GM18951 (cell line): Measurements from ENCODE around the gene CNGA3.

Experiments
- POLR2A ChIP-seq: IDR thresholded peaks from 4 replicates; pipeline ENCODE4 v1.6.1; 2011; ENCODE audit warnings: mild to moderate bottlenecking; ENCODE audit not compliant: insufficient read length, insufficient read depth; ENCODE audit errors: extremely low read depth
- in situ Hi-C: fragments of 300-500 bp; cut with MboI; formaldehyde crosslinking; loops from one replicate; pipeline ENCODE4 v1.12.0; 2022; ENCODE audit warnings: low sequenced_read_pairs, mixed read lengths, inconsistent platforms; ENCODE audit not compliant: unreplicated experiment

The CNGA3 gene

DNA sequence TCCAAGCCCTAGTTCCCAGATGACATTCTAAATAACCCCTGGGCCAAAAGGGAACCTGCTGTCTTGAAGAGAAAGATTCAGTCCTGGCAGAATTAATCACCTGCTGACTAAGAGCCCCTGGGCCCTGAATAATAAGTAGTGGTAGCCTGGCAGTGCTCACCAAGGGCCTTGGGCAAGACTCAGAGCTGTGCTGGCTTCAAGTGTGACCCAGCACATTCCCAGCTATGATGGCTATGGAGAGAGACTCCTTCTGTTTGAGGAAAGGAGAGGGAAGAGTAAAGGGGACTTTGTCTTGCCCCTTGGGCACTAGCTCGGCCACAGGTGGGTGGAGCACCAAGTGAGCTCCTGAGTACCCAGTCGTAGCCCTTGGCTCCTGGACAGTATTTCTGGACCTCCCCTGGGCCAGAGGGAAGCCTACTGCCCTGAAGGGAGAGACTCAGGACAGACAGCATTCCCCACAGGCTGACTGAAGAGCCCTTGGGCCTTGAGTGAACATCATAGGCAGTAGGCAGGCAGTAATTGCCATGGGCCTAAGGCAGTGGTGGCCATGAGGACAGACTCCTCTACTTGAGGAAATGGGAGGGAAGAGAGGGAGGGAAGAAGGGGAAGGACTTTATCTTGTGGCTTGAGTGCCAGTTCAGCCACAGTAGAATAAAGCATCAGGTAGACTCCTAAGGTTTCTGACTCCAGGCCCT lies 58.4 kb downstream of the CNGA3 start:
- in situ Hi-C loops = loop anchor here (25.0 kb wide), 1 partner anchor 433 kb away; no protein-coding TSS in a partner anchor
- TF ChIP-seq POLR2A = no peak

- no peak for TF ChIP-seq POLR2A
- in situ Hi-C loops = loop anchor here (25.0 kb wide), 1 partner anchor 432 kb away; no protein-coding TSS in a partner anchor
Measured at GRCh38 chr2:98405301-98405700, 59.0 kb downstream of the CNGA3 start.

DNA sequence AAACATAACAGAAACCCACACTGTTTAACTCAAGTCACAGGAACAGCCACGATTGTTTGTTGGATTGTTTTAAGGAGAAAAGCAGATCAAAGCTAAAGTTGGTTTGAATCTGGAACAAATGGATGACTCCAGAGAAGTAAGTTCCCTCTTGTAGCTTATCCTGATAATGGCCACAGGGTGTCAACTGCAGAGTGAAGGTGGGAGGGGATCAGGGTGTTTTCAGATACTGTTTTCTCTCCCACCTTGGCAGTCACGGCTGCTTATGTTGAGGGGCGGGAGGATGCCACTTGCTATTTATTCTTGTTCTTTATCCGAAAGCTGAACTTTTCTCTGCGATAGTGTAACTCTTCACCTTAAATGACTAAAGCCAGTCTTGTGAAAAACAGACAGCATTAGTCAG lies 61.9 kb downstream of the CNGA3 start:
- in situ Hi-C loops = loop anchor here (25.0 kb wide), 1 partner anchor 429 kb away; no protein-coding TSS in a partner anchor
- TF ChIP-seq POLR2A = no peak

- no peak for TF ChIP-seq POLR2A
- in situ Hi-C loops = loop anchor here (10.0 to 25.0 kb wide), 2 partner anchors 192 to 424 kb away; partner anchors contain the start of genes COA5 and UNC50
Measured at GRCh38 chr2:98412751-98413458, 66.6 kb downstream of the CNGA3 start.

DNA sequence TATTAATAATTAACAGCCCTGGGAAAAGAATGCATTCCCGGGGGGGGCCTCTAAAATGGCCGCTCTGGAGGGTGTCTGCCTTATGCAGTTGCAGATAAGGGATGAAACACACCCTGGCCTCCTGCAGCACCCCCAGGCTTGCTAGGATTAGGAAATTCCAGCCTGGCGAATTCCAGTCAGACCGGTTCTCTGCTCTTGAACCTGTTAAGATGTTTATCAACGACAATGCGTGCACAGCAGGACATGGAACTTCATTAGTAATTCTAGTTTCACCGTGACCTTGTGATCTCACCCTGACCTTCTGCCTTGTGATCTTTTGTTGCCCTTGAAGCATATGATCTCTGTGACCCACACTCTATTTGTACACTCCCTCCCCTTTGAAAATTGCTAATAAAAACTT lies 68.0 kb downstream of the CNGA3 start:
- in situ Hi-C loops = loop anchor here (10.0 to 25.0 kb wide), 2 partner anchors 191 to 423 kb away; partner anchors contain the start of genes COA5 and UNC50

DNA sequence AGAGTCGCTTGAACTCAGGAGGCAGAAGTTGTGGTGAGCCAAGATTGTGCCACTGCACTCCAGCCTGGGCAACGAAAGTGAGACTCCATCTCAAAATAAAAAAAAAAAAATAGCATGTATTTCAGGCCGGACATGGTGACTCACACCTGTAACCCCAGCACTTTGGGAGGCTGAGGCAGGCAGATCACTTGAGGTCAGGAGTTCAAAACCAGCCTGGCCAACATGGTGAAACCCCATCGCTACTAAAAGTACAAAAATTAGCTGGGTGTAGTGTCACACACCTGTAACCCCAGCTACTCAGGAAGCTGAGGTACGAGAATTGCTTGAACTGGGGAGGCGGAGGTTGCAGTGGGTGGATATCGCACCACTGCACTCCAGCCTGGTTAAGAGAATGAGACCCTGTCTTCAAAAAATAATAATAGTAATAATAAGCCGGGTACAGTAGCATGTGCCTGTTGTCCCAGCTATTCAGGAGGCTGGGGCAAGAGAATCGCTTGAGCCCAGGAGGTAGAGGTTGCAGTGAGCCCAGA lies 69.5 kb downstream of the CNGA3 start:
- in situ Hi-C loops = loop anchor here (10.0 to 25.0 kb wide), 2 partner anchors 189 to 422 kb away; partner anchors contain the start of genes COA5 and UNC50

GRCh38 chr2:98416383-98417159 lies 70.3 kb downstream of the CNGA3 start:
- no peak for TF ChIP-seq POLR2A
- in situ Hi-C loops = loop anchor here (10.0 to 25.0 kb wide), 2 partner anchors 188 to 421 kb away; partner anchors contain the start of genes COA5 and UNC50

DNA sequence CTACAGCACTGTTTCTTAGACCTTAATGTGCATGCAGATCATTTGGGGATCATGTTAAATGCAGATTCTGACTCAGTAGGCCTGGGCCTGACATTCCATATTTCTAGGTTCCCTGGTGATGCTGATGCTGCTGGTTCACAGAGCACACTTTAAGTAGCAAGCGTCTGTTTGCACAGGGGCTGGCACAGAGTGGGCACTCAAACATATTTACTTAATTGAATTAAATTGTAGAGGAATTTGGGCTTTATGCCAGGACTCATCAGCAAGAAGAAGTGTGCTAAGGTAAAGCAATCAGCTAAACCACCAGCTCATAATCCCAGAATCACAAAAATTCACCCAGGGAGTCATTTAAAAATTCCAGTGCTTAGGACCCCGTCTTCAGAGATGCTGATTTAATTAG lies 73.3 kb downstream of the CNGA3 start:
- TF ChIP-seq POLR2A = no peak
- in situ Hi-C loops = loop anchor here (10.0 to 25.0 kb wide), 2 partner anchors 185 to 418 kb away; partner anchors contain the start of genes COA5 and UNC50

DNA sequence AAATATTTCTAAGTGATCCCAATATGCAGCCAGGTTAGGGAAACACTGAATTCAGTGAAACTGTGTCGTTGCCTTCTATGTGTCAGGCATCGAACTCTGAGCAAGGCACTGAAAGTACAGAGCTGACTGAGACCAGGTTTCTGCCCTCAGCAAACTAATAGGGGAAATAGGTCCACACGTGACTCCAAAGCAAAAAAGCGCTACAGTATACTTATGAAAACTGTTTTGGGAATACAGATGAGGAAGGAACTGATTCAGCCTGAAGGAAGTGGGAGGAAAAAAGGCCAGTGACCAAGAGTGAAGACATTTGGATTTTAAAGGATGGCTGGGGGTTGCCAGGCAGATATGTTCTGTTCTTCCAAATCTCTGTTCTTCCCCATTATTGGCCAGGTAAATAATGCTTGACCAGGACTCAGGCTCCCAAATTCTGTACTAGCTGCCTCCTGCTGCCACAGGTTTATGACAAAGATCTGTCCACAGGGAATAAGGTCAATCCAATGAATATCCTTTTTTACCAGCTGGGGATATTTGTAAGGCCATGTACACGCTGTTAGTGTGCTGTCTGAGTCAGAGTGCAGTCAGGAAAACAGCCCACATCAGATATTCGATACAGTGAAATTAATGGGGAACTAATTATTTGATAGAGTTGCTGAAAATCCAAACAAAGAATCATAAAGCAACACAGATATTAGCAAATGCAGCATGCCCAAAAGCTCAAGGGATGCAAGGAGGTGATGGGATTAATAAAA lies 73.9 kb downstream of the CNGA3 start:
- TF ChIP-seq POLR2A = no peak
- in situ Hi-C loops = loop anchor here (10.0 to 25.0 kb wide), 2 partner anchors 185 to 417 kb away; partner anchors contain the start of genes COA5 and UNC50

DNA sequence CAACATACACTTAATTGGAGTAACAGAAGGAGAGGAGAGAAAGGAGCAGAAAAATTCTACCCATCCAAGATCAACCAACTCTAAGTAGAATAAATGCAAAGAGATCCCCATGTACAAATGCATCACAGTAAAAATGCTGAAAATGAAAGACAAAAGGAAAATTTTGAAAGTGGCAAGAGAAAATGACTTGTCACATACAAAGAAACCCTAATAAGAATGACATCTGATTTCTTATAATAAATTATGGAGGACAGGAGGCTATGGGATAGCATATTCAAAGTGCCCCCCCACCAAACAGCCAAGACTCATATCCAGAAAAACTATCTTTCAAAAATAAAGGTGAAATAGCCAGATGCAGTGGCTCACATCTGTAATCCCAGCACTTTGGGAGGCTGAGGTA lies 76.2 kb downstream of the CNGA3 start:
- in situ Hi-C loops = loop anchor here (25.0 kb wide), 1 partner anchor 415 kb away; no protein-coding TSS in a partner anchor
- no peak for TF ChIP-seq POLR2A

DNA sequence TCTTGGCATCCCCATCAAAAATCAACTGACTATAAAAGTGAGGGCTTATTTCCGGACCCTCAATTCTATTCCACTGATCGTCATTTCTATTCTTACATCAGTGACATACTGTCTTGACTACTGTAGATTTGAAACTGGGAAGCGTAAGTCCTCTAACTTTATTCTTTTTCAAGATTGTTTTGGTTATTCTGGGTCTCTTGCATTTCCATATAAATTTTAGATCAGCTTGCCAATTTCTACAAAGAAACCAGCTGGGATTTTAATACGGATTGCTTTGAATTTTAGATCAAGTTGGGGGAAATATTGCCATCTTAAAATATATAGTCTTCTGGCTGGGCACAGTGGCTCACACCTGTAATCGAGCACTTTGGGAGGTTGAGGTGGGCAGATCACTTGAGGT lies 80.5 kb downstream of the CNGA3 start:
- in situ Hi-C loops = no loop called here
- no peak for TF ChIP-seq POLR2A

- in situ Hi-C loops = no loop called here
- TF ChIP-seq POLR2A = no peak
Measured at GRCh38 chr2:98432145-98432544, 85.9 kb downstream of the CNGA3 start.
